H1 (cell line): Measurements from ENCODE around the gene EMID1. TPM values are rescaled to one million over a fixed set of nuclear protein-coding genes. Genes with fewer than 3 reads are reported as not detected.

ENCODE experiments used
- CTCF ChIA-PET: fragments of 300-600 bp; sonication (Branson Sonifier 250); formaldehyde crosslinking; loops from one replicate; lab custom pipeline; 2021; ENCODE audit not compliant: partially characterized antibody; lab: Charles Lee
- POLR2A ChIA-PET: fragments of 300-600 bp; sonication (Branson Sonifier 250); formaldehyde crosslinking; loops from one replicate; lab custom pipeline; 2021; ENCODE audit warnings: inconsistent platforms; ENCODE audit not compliant: partially characterized antibody; lab: Charles Lee
- DNase-seq, 2 experiments: peaks; one replicate each; pipeline versions ENCODE4 v3.0.0 to v3.0.0-alpha.2; 2010 to 2022; ENCODE audit warnings: low spot score in 2 of 2, low read depth in 1 of 2, mixed read lengths in 1 of 2
- FAIRE-seq: peaks from 2 replicates; lab custom pipeline; 2011; peaks lifted over from hg19 to GRCh38; lab: Jason Lieb, UNC
- H2AFZ ChIP-seq: 2 replicates; pipeline ENCODE4 v1.8.1; 2012; ENCODE audit warnings: low read length, inconsistent platforms
- H2AK5ac ChIP-seq: 2 replicates; pipeline ENCODE4 v1.6.1; 2013; ENCODE audit warnings: low read depth, low read length
- H2BK120ac ChIP-seq: replicated peaks from 2 replicates; pipeline ENCODE3; 2013; ENCODE audit warnings: low read depth, low read length, inconsistent platforms
- H2BK12ac ChIP-seq: 2 replicates; pipeline ENCODE4 v1.6.1; 2013; ENCODE audit warnings: low read depth, low read length
- H2BK15ac ChIP-seq: 2 replicates; pipeline ENCODE4 v1.6.1; 2013; ENCODE audit warnings: low read length
- H2BK20ac ChIP-seq: 2 replicates; pipeline ENCODE4 v1.6.1; 2013; ENCODE audit warnings: low read length
- H2BK5ac ChIP-seq: 2 replicates; pipeline ENCODE4 v1.6.1; 2013; ENCODE audit warnings: low read depth, low read length
- H3K14ac ChIP-seq: 2 replicates; pipeline ENCODE4 v1.6.1; 2013; ENCODE audit warnings: inconsistent platforms; ENCODE audit not compliant: insufficient read length
- H3K18ac ChIP-seq: 2 replicates; pipeline ENCODE4 v1.6.1; 2013; ENCODE audit warnings: low read length; ENCODE audit errors: extremely low read depth
- H3K23ac ChIP-seq: 2 replicates; pipeline ENCODE4 v1.6.1; 2013; ENCODE audit warnings: inconsistent platforms; ENCODE audit not compliant: insufficient read length
- H3K23me2 ChIP-seq: 2 replicates; pipeline ENCODE4 v1.6.1; 2013; ENCODE audit warnings: low read depth, low read length
- H3K27ac ChIP-seq: 2 replicates; pipeline ENCODE4 v1.6.1; 2011; ENCODE audit warnings: low read depth, low read length, inconsistent platforms
- H3K27me3 ChIP-seq, 4 experiments: replicated peaks in 1 of 4; 1 replicate in 1 of 4; 2 replicates in 3 of 4; pipeline versions ENCODE4 v1.6.1 to v1.8.1; 2011 to 2013; ENCODE audit warnings: low read length in 3 of 4, mild to moderate bottlenecking in 3 of 4, inconsistent platforms in 2 of 4, mixed read lengths in 2 of 4, moderate library complexity in 1 of 4; ENCODE audit not compliant: control insufficient read depth in 3 of 4, insufficient read depth in 3 of 4; ENCODE audit errors: extremely low read depth in 1 of 4
- H3K36me3 ChIP-seq, 4 experiments: 2 replicates each; pipeline versions ENCODE4 v1.6.1 to v1.8.1; 2011 to 2013; ENCODE audit warnings: mild to moderate bottlenecking in 4 of 4, low read length in 3 of 4, moderate library complexity in 2 of 4, control low read depth in 1 of 4, inconsistent platforms in 1 of 4; ENCODE audit not compliant: insufficient read depth in 4 of 4, control insufficient read depth in 2 of 4
- H3K4ac ChIP-seq: replicated peaks from 2 replicates; pipeline ENCODE3; 2013; ENCODE audit warnings: low read length, low read depth, mixed read lengths, inconsistent platforms; ENCODE audit not compliant: insufficient read length
- H3K4me1 ChIP-seq, 4 experiments: replicated peaks in 1 of 4; 1 replicate in 1 of 4; 2 replicates in 3 of 4; pipeline versions ENCODE4 v1.6.1 to v1.8.1; 2011 to 2013; ENCODE audit warnings: low read length in 3 of 4, inconsistent platforms in 2 of 4, mixed read lengths in 1 of 4; ENCODE audit not compliant: insufficient read depth in 4 of 4, control insufficient read depth in 3 of 4
- H3K4me2 ChIP-seq, 2 experiments: 2 replicates each; pipeline versions ENCODE4 v1.6.1 to v1.8.1; 2011 to 2013; ENCODE audit warnings: low read depth in 2 of 2, low read length in 2 of 2, control low read depth in 1 of 2, inconsistent platforms in 1 of 2, mild to moderate bottlenecking in 1 of 2; ENCODE audit not compliant: insufficient read depth in 1 of 2
- H3K4me3 ChIP-seq, 4 experiments: fragments of 200-600, 300-600 bp in 1 of 4; sonication (generic), shearing (Covaris generic), sonication (Bioruptor Twin) in 1 of 4; 2 replicates each; pipeline versions ENCODE4 v1.5.1 to v1.8.1; 2011 to 2016; ENCODE audit warnings: low read length in 4 of 4, low read depth in 3 of 4, control low read depth in 2 of 4, inconsistent platforms in 2 of 4, mild to moderate bottlenecking in 2 of 4, mixed read lengths in 1 of 4, moderate library complexity in 1 of 4; ENCODE audit not compliant: insufficient read depth in 2 of 4; ENCODE audit errors: extremely low read depth in 1 of 4
- H3K56ac ChIP-seq: replicated peaks from 2 replicates; pipeline ENCODE3; 2013; ENCODE audit warnings: low read depth, mild to moderate bottlenecking, mixed read lengths, low read length, inconsistent platforms; ENCODE audit not compliant: insufficient read length
- H3K79me1 ChIP-seq: 2 replicates; pipeline ENCODE4 v1.6.1; 2013; ENCODE audit warnings: low read depth, low read length, control low read depth
- H3K79me2 ChIP-seq, 2 experiments: 2 replicates each; pipeline versions ENCODE4 v1.6.1 to v1.8.1; 2012 to 2013; ENCODE audit warnings: low read length in 2 of 2, mild to moderate bottlenecking in 2 of 2, inconsistent platforms in 1 of 2; ENCODE audit not compliant: insufficient read depth in 2 of 2, control insufficient read depth in 1 of 2
- H3K9ac ChIP-seq, 4 experiments: replicated peaks in 1 of 4; 1 replicate in 1 of 4; 2 replicates in 3 of 4; pipeline versions ENCODE4 v1.6.1 to v1.8.1; 2011 to 2013; ENCODE audit warnings: low read depth in 3 of 4, low read length in 3 of 4, control low read depth in 2 of 4, mild to moderate bottlenecking in 2 of 4, moderate library complexity in 2 of 4, inconsistent platforms in 1 of 4; ENCODE audit errors: extremely low read depth in 1 of 4
- H3K9me3 ChIP-seq, 2 experiments: 2 replicates each; pipeline versions ENCODE4 v1.6.1 to v1.8.1; 2012 to 2013; ENCODE audit warnings: mild to moderate bottlenecking in 2 of 2, moderate library complexity in 2 of 2, control low read depth in 1 of 2, inconsistent platforms in 1 of 2, low read depth in 1 of 2, low read length in 1 of 2, mixed read lengths in 1 of 2; ENCODE audit not compliant: insufficient read depth in 2 of 2
- H4K20me1 ChIP-seq, 2 experiments: replicated peaks in 1 of 2; 2 replicates each; pipeline versions ENCODE3 to v1.8.1; 2011 to 2013; ENCODE audit warnings: inconsistent platforms in 2 of 2, low read length in 2 of 2, mild to moderate bottlenecking in 1 of 2; ENCODE audit not compliant: insufficient read depth in 2 of 2, control insufficient read depth in 1 of 2
- H4K5ac ChIP-seq: 2 replicates; pipeline ENCODE4 v1.6.1; 2013; ENCODE audit warnings: low read length, low read depth, mixed read lengths, inconsistent platforms; ENCODE audit not compliant: insufficient read length
- H4K8ac ChIP-seq: 2 replicates; pipeline ENCODE4 v1.8.0; 2013; ENCODE audit warnings: mild to moderate bottlenecking, moderate library complexity, low read length, inconsistent platforms; ENCODE audit not compliant: insufficient read depth; ENCODE audit errors: extremely low read depth
- H4K91ac ChIP-seq: replicated peaks from 2 replicates; pipeline ENCODE3; 2013; ENCODE audit warnings: low read length, mixed read lengths, inconsistent platforms; ENCODE audit not compliant: insufficient read length
- POLR2AphosphoS5 ChIP-seq: IDR thresholded peaks from 2 replicates; pipeline ENCODE4 v1.6.1; 2011; ENCODE audit warnings: low read depth, low read length
- SAP30 ChIP-seq: fragments of 300-600 bp; sonication (generic); IDR thresholded peaks from 2 replicates; pipeline ENCODE4 v1.7.1; 2012; ENCODE audit warnings: low read length, moderate library complexity, mild to moderate bottlenecking, inconsistent platforms; ENCODE audit not compliant: insufficient read depth, insufficient replicate concordance
- SIX5 ChIP-seq: IDR thresholded peaks from 2 replicates; pipeline ENCODE4 v1.6.1; 2011; ENCODE audit warnings: mild to moderate bottlenecking, low read depth, low read length
- WGBS, 2 experiments: shearing (Covaris generic) in 1 of 2; methylation state at CpG; one replicate each; pipeline versions ENCODE4 v1.1.6 to v1.1.7; 2013 to 2015; ENCODE audit warnings: low lambda C conversion rate in 2 of 2, mixed read lengths in 2 of 2, inconsistent platforms in 1 of 2, low coverage in 1 of 2, missing lambda C conversion rate in 1 of 2; ENCODE audit not compliant: insufficient replicate concordance in 2 of 2, insufficient coverage in 1 of 2, insufficient read length in 1 of 2; ENCODE audit errors: extremely low coverage in 1 of 2, missing lambda C conversion rate in 1 of 2; 5-methylcytosine and 5-hydroxymethylcytosine counted together
- polyA plus RNA-seq, 7 experiments: library from polyadenylated mRNA; depleted of rRNA in 3 of 7; stranded (reverse) in 5 of 7; unstranded in 2 of 7; fragments of >200 nt in 5 of 7; fragments of 200-250 nt in 2 of 7; gene quantifications; 1 replicate in 5 of 7; 2 replicates in 1 of 7; 4 replicates in 1 of 7; pipeline versions ENCODE4 v1.2.1 to v1.2.3, GENCODE V29; 2011 to 2013; ENCODE audit warnings: missing spikeins in 2 of 7, mixed read lengths in 2 of 7
- total RNA-seq: library from RNA; stranded (reverse); fragmentation: NEBNext Ultra II Directional; extraction: Animal tissue kit (Norgen Biotek cat#: 25700); gene quantifications from 2 replicates; pipeline ENCODE4 v1.2.1, GENCODE V29; 2021

The EMID1 gene
- total and polyA plus RNA-seq, 2 of the 8 experiments (the other 6 are each of a cell fraction or from before 2014, with no cell fraction given), result 3.9 to 7.4 TPM

DNA sequence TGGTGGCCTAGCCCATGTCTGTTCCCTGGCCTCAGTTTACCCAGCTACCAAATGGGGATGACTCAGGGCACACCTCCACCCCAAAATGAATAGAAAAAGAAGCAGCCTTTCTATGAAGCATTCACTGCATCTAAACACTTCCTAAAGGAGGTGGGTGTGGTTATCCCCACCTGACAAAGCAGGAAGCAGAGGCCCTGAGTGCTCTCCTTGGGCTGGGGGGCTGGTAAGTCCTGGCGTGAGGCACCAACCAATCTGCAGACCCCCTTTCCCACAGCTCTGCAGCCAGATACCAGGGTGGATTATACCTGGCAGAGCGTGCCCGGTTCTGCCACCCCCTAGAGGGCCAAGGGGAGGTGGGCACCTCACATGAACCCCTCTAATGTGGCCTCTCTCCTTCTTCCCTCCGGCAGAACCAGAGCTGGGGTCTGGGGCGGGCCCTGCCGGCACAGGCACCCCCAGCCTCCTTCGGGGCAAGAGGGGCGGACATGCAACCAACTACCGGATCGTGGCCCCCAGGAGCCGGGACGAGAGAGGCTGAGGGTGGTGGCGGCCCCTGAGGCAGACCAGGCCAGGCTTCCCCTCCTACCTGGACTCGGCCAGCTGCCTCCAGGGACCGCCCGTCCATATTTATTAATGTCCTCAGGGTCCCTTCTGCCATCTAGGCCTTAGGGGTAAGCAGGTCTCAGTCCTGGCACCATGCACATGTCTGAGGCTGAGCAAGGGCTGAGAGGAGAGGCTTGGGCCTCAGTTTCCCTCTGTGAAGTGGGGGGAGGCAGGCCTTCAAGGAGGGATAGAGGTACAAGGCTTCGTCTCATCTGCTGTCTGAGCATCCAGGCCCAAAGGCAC is 52.9 kb downstream of the EMID1 start:
- Histone ChIP-seq H3K56ac (no peak overlapping the region), H3K9me3 (no peaks in the 10 kb centered on the region), H3K18ac (no peak overlapping the region), H3K4me2 (no peak overlapping the region), H2BK12ac (no peak overlapping the region), H3K14ac (no peak overlapping the region), H3K23ac (no peak overlapping the region), H3K23me2 (no peaks in the 10 kb centered on the region)
- FAIRE-seq, result no peak
- TF ChIP-seq SAP30 (no peak), SIX5 (no peak), POLR2AphosphoS5 (0 out of 2 replicates have a peak, but pooled peaks have one; percentile 12)
- TF ChIP-seq, all 59 proteins: peak for 1
- H2BK20ac ChIP-seq, result no peak overlapping the region
- H4K8ac ChIP-seq, result peak overlapping the region; percentile 60; the same call in 1 of the 2 replicates
- H4K91ac ChIP-seq, result peak overlapping the region; percentile 47
- POLR2A ChIA-PET, result interaction anchor here (0.6 to 8.6 kb wide), 14 partner anchors 11 to 59 kb away, joined by 3 to 139 read pairs (median 4); partner anchors contain the start of genes EMID1, EWSR1 and RHBDD3
- H4K5ac ChIP-seq, result no peak overlapping the region
- peaks cover 3% of the 10 kb centered on the region; the same call in 1 of the 2 replicates for H3K79me1 ChIP-seq
- H3K79me2 ChIP-seq, result no peaks in the 10 kb centered on the region
- peaks cover 0 to 14% (median 3%) of the 10 kb centered on the region in 4 experiments; a peak in 6 of 8 replicates for H3K36me3 ChIP-seq
- no peak overlapping the region for H3K27ac ChIP-seq
- no peaks in the 10 kb centered on the region for H3K27me3 ChIP-seq
- H2BK5ac ChIP-seq, result 0 out of 2 replicates have a peak overlapping the region, but pooled peaks have one; percentile 24
- H2AK5ac ChIP-seq, result no peak overlapping the region
- H3K4me3 ChIP-seq, result no peak overlapping the region
- H3K4ac ChIP-seq, result peak overlapping the region; percentile 7
- no peak overlapping the region for H3K9ac ChIP-seq
- H4K20me1 ChIP-seq, result peaks cover 3 to 19% of the 10 kb centered on the region in 2 experiments
- no peak for DNase-seq
- no peak overlapping the region for H2AFZ ChIP-seq
- 92% methylated on average over 17 of the region's 17 CpGs; no CpG with 5 or more reads in 1 of the 2 experiments for WGBS, 2 experiments
- no peak overlapping the region for H2BK120ac ChIP-seq
- H2BK15ac ChIP-seq, result no peak overlapping the region
- CTCF ChIA-PET, result interaction anchor here (1.0 to 4.6 kb wide), 11 partner anchors 10 to 64 kb away, joined by 3 to 34 read pairs (median 3); partner anchors contain the start of gene EMID1
- peaks cover 0 to 6% (median 0%) of the 10 kb centered on the region in 4 experiments; a peak in 2 of 7 replicates for H3K4me1 ChIP-seq
